A549 (cell line): ENCODE measurements around the gene CDIPT.

Experiments
- CHD2 ChIP-seq: fragments of 150-350 bp; IDR thresholded peaks from 2 replicates; pipeline ENCODE4 v1.6.1; 2014; ENCODE audit warnings: low read length; ENCODE audit not compliant: partially characterized antibody
- EP300 ChIP-seq, 2 experiments: fragments of >200 bp; sonication (Bioruptor Twin); formaldehyde crosslinking; IDR thresholded peaks; 2 replicates in 1 of 2; 3 replicates in 1 of 2; pipeline ENCODE4 v1.6.1; 2016 to 2017
- FOSB ChIP-seq: fragments of 250-450 bp; sonication (Bioruptor Pico); IDR thresholded peaks from 2 replicates; pipeline ENCODE4 v1.5.0; 2020; ENCODE audit warnings: mild to moderate bottlenecking, moderate library complexity
- HMGXB4 ChIP-seq: fragments of 250-450 bp; sonication (Bioruptor Pico); IDR thresholded peaks from 2 replicates; pipeline ENCODE4 v1.5.0; 2021; ENCODE audit warnings: mild to moderate bottlenecking, moderate library complexity, borderline replicate concordance
- KDM1A ChIP-seq: fragments of 200-600 bp; sonication (generic); IDR thresholded peaks from 2 replicates; pipeline ENCODE4 v1.6.1; 2016; ENCODE audit warnings: low read depth, mild to moderate bottlenecking
- MAFK ChIP-seq: fragments of 450-650 bp; IDR thresholded peaks from 2 replicates; pipeline ENCODE4 v1.6.1; 2014; ENCODE audit not compliant: partially characterized antibody
- POLR2A ChIP-seq: IDR thresholded peaks from 2 replicates; pipeline ENCODE4 v1.6.1; 2012; ENCODE audit warnings: mild to moderate bottlenecking, low read length
- RAD21 ChIP-seq, 2 experiments: fragments of >200 bp in 1 of 2; sonication (Bioruptor Twin) in 1 of 2; formaldehyde crosslinking in 1 of 2; IDR thresholded peaks in 1 of 2; conservative IDR thresholded peaks in 1 of 2; 2 replicates in 1 of 2; 3 replicates in 1 of 2; pipeline ENCODE4 v1.6.1; 2012 to 2018; ENCODE audit warnings: inconsistent platforms in 1 of 2
- RCOR1 ChIP-seq: fragments of 150-350 bp; IDR thresholded peaks from 2 replicates; pipeline ENCODE4 v1.6.1; 2014; ENCODE audit warnings: antibody characterized with exemption, low read length, low read depth
- TP53 ChIP-seq: fragments of 250-450 bp; sonication (Bioruptor Pico); IDR thresholded peaks from 2 replicates; pipeline ENCODE4 v1.5.0; 2021; ENCODE audit warnings: mild to moderate bottlenecking, moderate library complexity
- USF2 ChIP-seq: fragments of 450-650 bp; IDR thresholded peaks from 2 replicates; pipeline ENCODE4 v1.6.1; 2014; ENCODE audit warnings: antibody characterized with exemption
- TF ChIP-seq, protein P1 (sequence below): fragments of 150-350 bp; IDR thresholded peaks from 2 replicates; pipeline ENCODE4 v1.6.1; 2014; ENCODE audit warnings: low read depth, mild to moderate bottlenecking, low read length
- TF ChIP-seq, protein P2 (sequence below): fragments of >200 bp; sonication (Bioruptor Twin); formaldehyde crosslinking; IDR thresholded peaks from 3 replicates; pipeline ENCODE4 v1.5.1; 2016

GRCh38 chr16:29904947-29905346, 41.9 kb upstream of the CDIPT start:
- TF ChIP-seq EP300 (IDR thresholded peaks at IDR 0.05) (no peak), USF2 (no peak), TP53 (CRISPR knock-in tag) (no peak), CHD2 (no peak), RAD21 (conservative IDR thresholded peaks at IDR 0.05 in 1 of 2, IDR thresholded peaks at IDR 0.05 in 1 of 2) (no peak), HMGXB4 (no peak), POLR2A (no peak), RCOR1 (no peak), KDM1A (no peak), FOSB (CRISPR knock-in tag) (no peak), MAFK (no peak)
- TF ChIP-seq, protein P1, sequence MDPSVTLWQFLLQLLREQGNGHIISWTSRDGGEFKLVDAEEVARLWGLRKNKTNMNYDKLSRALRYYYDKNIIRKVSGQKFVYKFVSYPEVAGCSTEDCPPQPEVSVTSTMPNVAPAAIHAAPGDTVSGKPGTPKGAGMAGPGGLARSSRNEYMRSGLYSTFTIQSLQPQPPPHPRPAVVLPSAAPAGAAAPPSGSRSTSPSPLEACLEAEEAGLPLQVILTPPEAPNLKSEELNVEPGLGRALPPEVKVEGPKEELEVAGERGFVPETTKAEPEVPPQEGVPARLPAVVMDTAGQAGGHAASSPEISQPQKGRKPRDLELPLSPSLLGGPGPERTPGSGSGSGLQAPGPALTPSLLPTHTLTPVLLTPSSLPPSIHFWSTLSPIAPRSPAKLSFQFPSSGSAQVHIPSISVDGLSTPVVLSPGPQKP, result no peak
- TF ChIP-seq, protein P2, sequence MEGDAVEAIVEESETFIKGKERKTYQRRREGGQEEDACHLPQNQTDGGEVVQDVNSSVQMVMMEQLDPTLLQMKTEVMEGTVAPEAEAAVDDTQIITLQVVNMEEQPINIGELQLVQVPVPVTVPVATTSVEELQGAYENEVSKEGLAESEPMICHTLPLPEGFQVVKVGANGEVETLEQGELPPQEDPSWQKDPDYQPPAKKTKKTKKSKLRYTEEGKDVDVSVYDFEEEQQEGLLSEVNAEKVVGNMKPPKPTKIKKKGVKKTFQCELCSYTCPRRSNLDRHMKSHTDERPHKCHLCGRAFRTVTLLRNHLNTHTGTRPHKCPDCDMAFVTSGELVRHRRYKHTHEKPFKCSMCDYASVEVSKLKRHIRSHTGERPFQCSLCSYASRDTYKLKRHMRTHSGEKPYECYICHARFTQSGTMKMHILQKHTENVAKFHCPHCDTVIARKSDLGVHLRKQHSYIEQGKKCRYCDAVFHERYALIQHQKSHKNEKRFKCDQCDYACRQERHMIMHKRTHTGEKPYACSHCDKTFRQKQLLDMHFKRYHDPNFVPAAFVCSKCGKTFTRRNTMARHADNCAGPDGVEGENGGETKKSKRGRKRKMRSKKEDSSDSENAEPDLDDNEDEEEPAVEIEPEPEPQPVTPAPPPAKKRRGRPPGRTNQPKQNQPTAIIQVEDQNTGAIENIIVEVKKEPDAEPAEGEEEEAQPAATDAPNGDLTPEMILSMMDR, result no peak
